GM12878 (cell line): ENCODE measurements around the gene POT1. TPM values are rescaled to one million over a fixed set of nuclear protein-coding genes. Genes with fewer than 3 reads are reported as not detected.

Experiments
- ATAC-seq: fragments of 200-7000 bp; cut with Tn5 transposase; 3 replicates; pipeline ENCODE4 v1.9.1; 2020; ENCODE audit warnings: mild to moderate bottlenecking, moderate library complexity
- BruUV-seq: library from RNA; stranded (reverse); fragments of 400-500 nt; replicated peaks from 2 replicates; lab custom pipeline; 2021; lab: Mats Ljungman, UMichigan
- CTCF ChIA-PET: fragments of 300-600 bp; sonication (Branson Sonifier 250); formaldehyde crosslinking; extraction: SDS; loops from one replicate; lab custom pipeline; 2021; ENCODE audit warnings: inconsistent platforms; lab: Yijun Ruan, JAX
- POLR2A ChIA-PET: fragments of 350-600 bp; formaldehyde crosslinking; extraction: SDS; loops from one replicate; lab custom pipeline; 2021; ENCODE audit warnings: inconsistent platforms; lab: Charles Lee
- RAD21 ChIA-PET: fragments of 300-600 bp; sonication (Branson Sonifier 250); formaldehyde crosslinking; loops from one replicate; lab custom pipeline; 2023; ENCODE audit warnings: antibody characterized with exemption; ENCODE audit not compliant: unreplicated experiment; lab: Charles Lee
- SMC1A ChIA-PET: fragments of 300-600 bp; sonication (Branson Sonifier 250); formaldehyde crosslinking; loops from one replicate; lab custom pipeline; 2023; ENCODE audit not compliant: unreplicated experiment, uncharacterized antibody; lab: Charles Lee
- DNase-seq: peaks from one replicate; pipeline ENCODE4 v3.0.0-alpha.2; 2011; ENCODE audit warnings: low read depth, low spot score
- FAIRE-seq: peaks from 3 replicates; lab custom pipeline; 2011; peaks lifted over from hg19 to GRCh38; lab: Jason Lieb, UNC
- H2AFZ ChIP-seq: 2 replicates; pipeline ENCODE4 v1.6.0; 2011; ENCODE audit warnings: low read depth, low read length, control low read depth; ENCODE audit not compliant: control insufficient read depth
- H3K27ac ChIP-seq: 2 replicates; pipeline ENCODE4 v1.5.1; 2011; ENCODE audit warnings: control low read depth; ENCODE audit not compliant: control insufficient read depth, insufficient read depth
- H3K27me3 ChIP-seq, 2 experiments: replicated peaks in 1 of 2; 2 replicates each; pipeline versions ENCODE4 v1.6.0 to v1.6.1; 2011; ENCODE audit warnings: low read length in 1 of 2; ENCODE audit not compliant: control insufficient read depth in 2 of 2, insufficient read depth in 2 of 2
- H3K36me3 ChIP-seq, 2 experiments: 2 replicates each; pipeline ENCODE4 v1.5.1; 2011; ENCODE audit warnings: low read length in 1 of 2; ENCODE audit not compliant: control insufficient read depth in 2 of 2, insufficient read depth in 2 of 2
- H3K4me1 ChIP-seq: 2 replicates; pipeline ENCODE4 v1.6.1; 2011; ENCODE audit warnings: mild to moderate bottlenecking, low read length, moderate library complexity, mixed read lengths; ENCODE audit not compliant: control insufficient read depth, insufficient read depth
- H3K4me2 ChIP-seq: 2 replicates; pipeline ENCODE4 v1.6.0; 2011; ENCODE audit warnings: control low read depth; ENCODE audit not compliant: control insufficient read depth, insufficient read depth
- H3K4me3 ChIP-seq: fragments of 200-600 bp; sonication (generic); 2 replicates; pipeline ENCODE4 v1.5.1; 2016
- H3K79me2 ChIP-seq: 2 replicates; pipeline ENCODE4 v1.6.0; 2011; ENCODE audit warnings: low read length; ENCODE audit not compliant: control insufficient read depth, insufficient read depth
- H3K9ac ChIP-seq: 2 replicates; pipeline ENCODE4 v1.8.0; 2011; ENCODE audit warnings: low read length, control low read depth, mixed read lengths; ENCODE audit not compliant: control insufficient read depth, insufficient read depth
- H3K9me3 ChIP-seq: replicated peaks from 3 replicates; pipeline ENCODE4 v1.5.1; 2011; ENCODE audit warnings: mild to moderate bottlenecking, low read length; ENCODE audit not compliant: control insufficient read depth, insufficient read depth
- H4K20me1 ChIP-seq: 2 replicates; pipeline ENCODE4 v1.6.0; 2011; ENCODE audit not compliant: control insufficient read depth, insufficient read depth
- BACH1 ChIP-seq: fragments of 450-650 bp; IDR thresholded peaks from 2 replicates; pipeline ENCODE4 v1.6.1; 2017; ENCODE audit warnings: mild to moderate bottlenecking, borderline replicate concordance
- DPF2 ChIP-seq: fragments of 450-650 bp; IDR thresholded peaks from 2 replicates; pipeline ENCODE4 v1.6.1; 2017; ENCODE audit warnings: mild to moderate bottlenecking
- FOS ChIP-seq: IDR thresholded peaks from 3 replicates; pipeline ENCODE4 v1.6.1; 2011; ENCODE audit warnings: borderline replicate concordance; ENCODE audit not compliant: insufficient read length; ENCODE audit errors: extremely low read depth
- HDAC2 ChIP-seq: fragments of 200-600 bp; sonication (generic); IDR thresholded peaks from 2 replicates; pipeline ENCODE4 v1.6.1; 2017
- KAT2A ChIP-seq: conservative IDR thresholded peaks from 2 replicates; pipeline ENCODE4 v1.6.1; 2011; ENCODE audit warnings: low read depth, low read length; ENCODE audit not compliant: control insufficient read depth
- MTA2 ChIP-seq: fragments of 450-650 bp; IDR thresholded peaks from 2 replicates; pipeline ENCODE4 v1.6.1; 2016; ENCODE audit warnings: low read depth, mild to moderate bottlenecking, moderate library complexity
- NFIC ChIP-seq: IDR thresholded peaks from 2 replicates; pipeline ENCODE4 v1.6.1; 2012; ENCODE audit warnings: low read depth, mild to moderate bottlenecking, inconsistent platforms, low read length, moderate library complexity
- NR2C2 ChIP-seq: IDR thresholded peaks from 2 replicates; pipeline ENCODE4 v1.6.1; 2011; ENCODE audit warnings: borderline replicate concordance, low read depth; ENCODE audit not compliant: control insufficient read depth, insufficient read length
- SIX5 ChIP-seq: IDR thresholded peaks from 2 replicates; pipeline ENCODE4 v1.6.1; 2011; ENCODE audit warnings: mild to moderate bottlenecking, low read depth, low read length, moderate library complexity; ENCODE audit not compliant: severe bottlenecking
- TARDBP ChIP-seq: IDR thresholded peaks from 2 replicates; pipeline ENCODE4 v1.6.1; 2016; ENCODE audit warnings: borderline replicate concordance
- ZNF217 ChIP-seq: fragments of 450-650 bp; IDR thresholded peaks from 2 replicates; pipeline ENCODE4 v1.6.1; 2017; ENCODE audit warnings: antibody characterized with exemption, mild to moderate bottlenecking
- ZNF274 ChIP-seq: IDR thresholded peaks from one replicate; pipeline ENCODE4 v1.8.0; 2011; ENCODE audit not compliant: insufficient read length, insufficient read depth
- ZNF384 ChIP-seq: IDR thresholded peaks from 2 replicates; pipeline ENCODE4 v1.6.1; 2012; ENCODE audit warnings: low read depth, mild to moderate bottlenecking, low read length, improper control_type of control experiment, borderline replicate concordance
- in situ Hi-C: fragments of 300-500 bp; cut with MboI; formaldehyde crosslinking; loops from 9 replicates; pipeline ENCODE4 v1.14.3; 2018; ENCODE audit warnings: mixed read lengths
- intact Hi-C: fragments of 100-400 bp; cut with micrococcal nuclease; formaldehyde crosslinking; loops from one replicate; pipeline ENCODE4 v1.14.2; 2022; ENCODE audit not compliant: unreplicated experiment
- polyA plus RNA-seq, 11 experiments: library from polyadenylated mRNA; depleted of rRNA in 4 of 11; unstranded in 6 of 11; stranded (reverse) in 5 of 11; fragments of >200 nt; fragmentation: Nextera tagmentation in 4 of 11; fragmentation: Illumina TruSeq in 1 of 11; extraction: Ambion mirVana in 4 of 11; extraction: Trizol in 1 of 11; gene quantifications; 1 replicate in 1 of 11; 2 replicates in 10 of 11; pipeline versions ENCODE4 v1.2.1 to v1.2.3, GENCODE V29; 2011 to 2016; ENCODE audit warnings: inconsistent platforms in 2 of 11, missing spikeins in 2 of 11, low read depth in 1 of 11
- total RNA-seq, 4 experiments: library from RNA; depleted of rRNA in 3 of 4; stranded (reverse); fragments of >200 nt in 3 of 4; fragmentation: Illumina TruSeq in 1 of 4; extraction: Trizol in 1 of 4; gene quantifications; 2 replicates each; pipeline versions ENCODE4 v1.2.1 to v1.2.3, GENCODE V29; 2013 to 2021
- TF ChIP-seq, protein P1 (sequence below): fragments of 150-350 bp; IDR thresholded peaks from 2 replicates; pipeline ENCODE4 v1.6.1; 2016; ENCODE audit warnings: low read depth, low read length
- TF ChIP-seq, protein P2 (sequence below): IDR thresholded peaks from 2 replicates; pipeline ENCODE4 v1.6.1; 2012; ENCODE audit warnings: low read depth, low read length, improper control_type of control experiment

The POT1 gene
- total and polyA plus RNA-seq, 10 of the 15 experiments (the other 5 are each of a cell fraction or from before 2014, with no cell fraction given): 16.3 to 87.0 (median 33.9) TPM

DNA sequence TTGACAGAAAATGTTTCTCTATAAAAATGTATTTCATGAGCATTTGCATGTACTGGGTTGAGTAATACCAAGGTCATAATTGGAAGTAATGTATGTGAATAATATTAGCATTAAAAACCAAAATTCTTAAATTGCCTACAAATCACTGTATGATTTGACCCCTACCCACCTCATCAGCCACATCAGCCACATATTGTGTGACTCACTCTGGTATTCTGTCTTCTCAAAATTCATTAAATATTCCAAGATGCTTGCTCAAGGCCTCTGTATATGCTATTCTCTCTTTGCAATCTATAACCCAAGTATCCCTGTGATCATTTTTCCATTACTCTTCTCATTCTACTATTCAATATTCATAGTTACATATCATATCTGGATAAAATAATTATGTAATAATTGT lies 21.4 kb downstream of the POT1 start:
- no TSS peak for BruUV-seq
- Histone ChIP-seq H3K4me2 (no peak overlapping the region), H3K27me3 (no peaks in the 10 kb centered on the region), H3K36me3 (no peaks in the 10 kb centered on the region), H3K27ac (no peak overlapping the region), H3K9ac (no peak overlapping the region), H3K4me1 (no peaks in the 10 kb centered on the region), H2AFZ (no peak overlapping the region), H4K20me1 (no peaks in the 10 kb centered on the region), H3K79me2 (no peaks in the 10 kb centered on the region; the same call in 1 of the 2 replicates), H3K4me3 (no peak overlapping the region), H3K9me3 (no peaks in the 10 kb centered on the region; the same call in 2 of the 3 replicates)
- in situ Hi-C loops: no loop called here
- POLR2A ChIA-PET: no interaction called here
- ATAC-seq (no peak), FAIRE-seq (no peak), DNase-seq (no peak)
- RAD21 ChIA-PET: no interaction called here
- SMC1A ChIA-PET: no interaction called here
- intact Hi-C loops: no loop called here
- CTCF ChIA-PET: no interaction called here
- TF ChIP-seq ZNF384 (no peak), KAT2A (no peak), FOS (no peak), TARDBP (no peak), BACH1 (no peak), HDAC2 (no peak), SIX5 (no peak), NFIC (no peak), MTA2 (no peak), NR2C2 (no peak), ZNF217 (no peak), DPF2 (no peak), ZNF274 (no peak)
- TF ChIP-seq, protein P1, sequence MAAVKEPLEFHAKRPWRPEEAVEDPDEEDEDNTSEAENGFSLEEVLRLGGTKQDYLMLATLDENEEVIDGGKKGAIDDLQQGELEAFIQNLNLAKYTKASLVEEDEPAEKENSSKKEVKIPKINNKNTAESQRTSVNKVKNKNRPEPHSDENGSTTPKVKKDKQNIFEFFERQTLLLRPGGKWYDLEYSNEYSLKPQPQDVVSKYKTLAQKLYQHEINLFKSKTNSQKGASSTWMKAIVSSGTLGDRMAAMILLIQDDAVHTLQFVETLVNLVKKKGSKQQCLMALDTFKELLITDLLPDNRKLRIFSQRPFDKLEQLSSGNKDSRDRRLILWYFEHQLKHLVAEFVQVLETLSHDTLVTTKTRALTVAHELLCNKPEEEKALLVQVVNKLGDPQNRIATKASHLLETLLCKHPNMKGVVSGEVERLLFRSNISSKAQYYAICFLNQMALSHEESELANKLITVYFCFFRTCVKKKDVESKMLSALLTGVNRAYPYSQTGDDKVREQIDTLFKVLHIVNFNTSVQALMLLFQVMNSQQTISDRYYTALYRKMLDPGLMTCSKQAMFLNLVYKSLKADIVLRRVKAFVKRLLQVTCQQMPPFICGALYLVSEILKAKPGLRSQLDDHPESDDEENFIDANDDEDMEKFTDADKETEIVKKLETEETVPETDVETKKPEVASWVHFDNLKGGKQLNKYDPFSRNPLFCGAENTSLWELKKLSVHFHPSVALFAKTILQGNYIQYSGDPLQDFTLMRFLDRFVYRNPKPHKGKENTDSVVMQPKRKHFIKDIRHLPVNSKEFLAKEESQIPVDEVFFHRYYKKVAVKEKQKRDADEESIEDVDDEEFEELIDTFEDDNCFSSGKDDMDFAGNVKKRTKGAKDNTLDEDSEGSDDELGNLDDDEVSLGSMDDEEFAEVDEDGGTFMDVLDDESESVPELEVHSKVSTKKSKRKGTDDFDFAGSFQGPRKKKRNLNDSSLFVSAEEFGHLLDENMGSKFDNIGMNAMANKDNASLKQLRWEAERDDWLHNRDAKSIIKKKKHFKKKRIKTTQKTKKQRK: no peak
- TF ChIP-seq, protein P2, sequence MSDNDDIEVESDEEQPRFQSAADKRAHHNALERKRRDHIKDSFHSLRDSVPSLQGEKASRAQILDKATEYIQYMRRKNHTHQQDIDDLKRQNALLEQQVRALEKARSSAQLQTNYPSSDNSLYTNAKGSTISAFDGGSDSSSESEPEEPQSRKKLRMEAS: no peak
